K562 (cell line): ENCODE measurements around the gene FAM131C. TPM values are rescaled to one million over a fixed set of nuclear protein-coding genes. Genes with fewer than 3 reads are reported as not detected.

Source experiments
- CHD7 ChIP-seq: fragments of 200-600 bp; sonication (generic); IDR thresholded peaks from one replicate; pipeline ENCODE4 v1.6.1; 2012; ENCODE audit warnings: mild to moderate bottlenecking, low read depth, low read length, inconsistent platforms
- CTCFL ChIP-seq: IDR thresholded peaks from 2 replicates; pipeline ENCODE4 v1.6.1; 2011; ENCODE audit warnings: borderline replicate concordance, low read depth, mild to moderate bottlenecking, moderate library complexity, low read length; ENCODE audit not compliant: insufficient read depth, poor library complexity, severe bottlenecking
- DACH1 ChIP-seq: fragments of 450-650 bp; IDR thresholded peaks from 2 replicates; pipeline ENCODE4 v1.6.1; 2018; ENCODE audit not compliant: partially characterized antibody
- GATAD2A ChIP-seq: fragments of 450-650 bp; IDR thresholded peaks from 2 replicates; pipeline ENCODE4 v1.6.1; 2017
- HOXB6 ChIP-seq: fragments of 250-450 bp; sonication (Bioruptor Pico); IDR thresholded peaks from 2 replicates; pipeline ENCODE4 v1.5.1; 2022; ENCODE audit warnings: mild to moderate bottlenecking, borderline replicate concordance
- MCM7 ChIP-seq, 2 experiments: fragments of 450-650 bp; IDR thresholded peaks; 2 replicates each; pipeline ENCODE4 v1.6.1; 2016 to 2018
- NCOA1 ChIP-seq: fragments of 450-650 bp; IDR thresholded peaks from 2 replicates; pipeline ENCODE4 v1.6.1; 2016; ENCODE audit warnings: low read depth
- NR2C2 ChIP-seq, 2 experiments: fragments of 200-800 bp in 1 of 2; sonication (Bioruptor generic) in 1 of 2; sonication (generic) in 1 of 2; formaldehyde crosslinking in 1 of 2; IDR thresholded peaks; 2 replicates each; pipeline versions ENCODE4 v1.6.1 to v1.8.0; 2016 to 2022; ENCODE audit warnings: mild to moderate bottlenecking in 1 of 2, missing compliant biosample characterization in 1 of 2, missing genetic modification characterization in 1 of 2, missing genetic modification reagents in 1 of 2
- POLR3A ChIP-seq: IDR thresholded peaks from 2 replicates; pipeline ENCODE4 v1.6.1; 2011; ENCODE audit warnings: borderline replicate concordance, mild to moderate bottlenecking, moderate library complexity; ENCODE audit not compliant: insufficient read length, insufficient read depth; ENCODE audit errors: extremely low read depth
- SRSF9 ChIP-seq: fragments of 200-400 bp; formaldehyde crosslinking; IDR thresholded peaks from 2 replicates; pipeline ENCODE4 v1.6.1; 2017; ENCODE audit warnings: low read depth, low read length, borderline replicate concordance
- ZNF75A ChIP-seq: fragments of 450-650 bp; formaldehyde crosslinking; IDR thresholded peaks from 2 replicates; pipeline ENCODE4 v1.4.0; 2020; ENCODE audit warnings: mild to moderate bottlenecking
- polyA plus RNA-seq, 8 experiments: library from polyadenylated mRNA; depleted of rRNA in 4 of 8; stranded (reverse) in 5 of 8; unstranded in 3 of 8; fragments of >200 nt; fragmentation: Nextera tagmentation in 2 of 8; fragmentation: Illumina TruSeq in 1 of 8; extraction: Ambion mirVana in 2 of 8; extraction: Trizol in 1 of 8; gene quantifications; 2 replicates each; pipeline versions ENCODE4 v1.2.1 to v1.2.3, GENCODE V29; 2011 to 2014; ENCODE audit warnings: inconsistent platforms in 1 of 8, missing spikeins in 1 of 8
- total RNA-seq, 7 experiments: library from RNA; depleted of rRNA in 6 of 7; stranded (reverse); fragments of >200 nt in 6 of 7; fragmentation: Illumina TruSeq in 2 of 7; extraction: Trizol in 2 of 7; gene quantifications; 2 replicates each; pipeline versions ENCODE4 v1.2.1 to v1.2.3, GENCODE V29; 2011 to 2021; ENCODE audit warnings: low replicate concordance in 1 of 7
- TF ChIP-seq, protein P1 (sequence below): fragments of 450-650 bp; formaldehyde crosslinking; IDR thresholded peaks from 2 replicates; pipeline ENCODE4 v1.4.0; 2020; ENCODE audit warnings: mild to moderate bottlenecking

Gene FAM131C
- total and polyA plus RNA-seq, 9 of the 15 experiments (the other 6 are each of a cell fraction or from before 2014, with no cell fraction given), result 0.10 to 0.29 (median 0.16) TPM; not detected in 6

GRCh38 chr1:16032388-16033102, 40.9 kb downstream of the FAM131C start (continued):
- no peak for TF ChIP-seq CHD7
- TF ChIP-seq ZNF75A (CRISPR knock-in tag), result no peak
- no peak for TF ChIP-seq POLR3A
- TF ChIP-seq, protein P1, sequence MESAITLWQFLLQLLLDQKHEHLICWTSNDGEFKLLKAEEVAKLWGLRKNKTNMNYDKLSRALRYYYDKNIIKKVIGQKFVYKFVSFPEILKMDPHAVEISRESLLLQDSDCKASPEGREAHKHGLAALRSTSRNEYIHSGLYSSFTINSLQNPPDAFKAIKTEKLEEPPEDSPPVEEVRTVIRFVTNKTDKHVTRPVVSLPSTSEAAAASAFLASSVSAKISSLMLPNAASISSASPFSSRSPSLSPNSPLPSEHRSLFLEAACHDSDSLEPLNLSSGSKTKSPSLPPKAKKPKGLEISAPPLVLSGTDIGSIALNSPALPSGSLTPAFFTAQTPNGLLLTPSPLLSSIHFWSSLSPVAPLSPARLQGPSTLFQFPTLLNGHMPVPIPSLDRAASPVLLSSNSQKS (CRISPR knock-in tag), result no peak
- no peak for TF ChIP-seq GATAD2A
- no peak for TF ChIP-seq SRSF9
- TF ChIP-seq NCOA1, result no peak
- no peak for TF ChIP-seq NR2C2 (CRISPR knock-in tag; IDR thresholded peaks at IDR 0.05)
- TF ChIP-seq NR2C2 (tag; IDR thresholded peaks at IDR 0.05), result no peak
- TF ChIP-seq DACH1, result no peak
- no peak; the same call in 1 of the 2 replicates for TF ChIP-seq HOXB6 (CRISPR knock-in tag)
- no peak for TF ChIP-seq MCM7 (IDR thresholded peaks at IDR 0.05)
- TF ChIP-seq CTCFL, result no peak
